GM12892 (cell line): Measurements from ENCODE around the gene GBA2.

ENCODE experiments used
- POLR2A ChIP-seq: IDR thresholded peaks from 2 replicates; pipeline ENCODE4 v1.6.1; 2011; ENCODE audit warnings: low read depth, low read length, control low read depth
- POLR2AphosphoS5 ChIP-seq: IDR thresholded peaks from 2 replicates; pipeline ENCODE4 v1.6.1; 2011; ENCODE audit warnings: low read depth, low read length, control low read depth

GRCh38 chr9:35731415-35732184 lies 17.4 kb downstream of the GBA2 start:
- no peak; the same call in 1 of the 2 replicates for TF ChIP-seq POLR2A
- peak; percentile 40; the same call in 1 of the 2 replicates for TF ChIP-seq POLR2AphosphoS5
